NCI-H2029 treated with DMSO at 0.1 percent for 48 hours (cell line): ENCODE measurements around the gene C20orf204.
A peak's percentile ranks its signal among the peaks of the same experiment; 100 is the strongest.

Experiments
- DNase-seq: peaks from one replicate; lab custom pipeline; 2025; lab: John Stamatoyannopoulos, UW

The C20orf204 gene

GRCh38 chr20:64056639-64056888, 20.6 kb downstream of the C20orf204 start:
- no peak for DNase-seq

DNA sequence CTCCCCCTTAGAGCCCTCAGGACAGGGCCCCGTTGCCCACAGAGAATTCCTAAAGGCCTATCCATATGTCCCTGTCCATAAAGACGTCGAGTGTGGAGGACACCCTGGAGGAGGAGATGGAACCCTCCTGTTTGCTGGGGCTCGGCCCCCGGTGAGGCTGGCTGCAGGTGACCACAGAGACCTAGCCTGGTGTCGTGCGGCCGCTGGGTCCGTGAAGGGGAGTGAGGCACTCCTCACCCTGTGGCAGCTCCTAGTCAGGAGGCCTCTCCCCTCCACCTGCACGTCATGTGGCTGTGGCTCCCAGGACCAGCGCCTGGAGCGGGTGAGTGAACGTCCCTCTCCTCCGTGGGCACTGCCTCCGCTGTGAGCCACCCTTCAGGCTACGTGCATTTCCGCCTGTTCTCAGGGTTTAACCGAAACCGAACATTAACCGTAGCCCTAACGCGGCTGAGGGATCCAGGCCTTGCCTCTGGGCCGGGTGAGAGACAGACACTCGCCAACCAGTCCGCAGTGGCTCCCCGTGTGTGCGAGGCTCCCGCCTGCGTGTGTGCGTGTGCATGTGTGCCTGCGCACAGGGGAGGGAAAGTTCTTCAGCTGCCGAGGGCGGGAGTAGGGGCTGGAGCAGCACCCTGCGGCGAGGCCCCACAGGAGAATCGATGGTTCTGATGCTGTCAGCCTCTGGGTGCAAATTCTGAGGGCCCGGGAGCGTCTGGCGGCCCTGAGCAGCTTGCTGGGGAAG, 21.1 kb downstream of the C20orf204 start:
- DNase-seq, result no peak

DNA sequence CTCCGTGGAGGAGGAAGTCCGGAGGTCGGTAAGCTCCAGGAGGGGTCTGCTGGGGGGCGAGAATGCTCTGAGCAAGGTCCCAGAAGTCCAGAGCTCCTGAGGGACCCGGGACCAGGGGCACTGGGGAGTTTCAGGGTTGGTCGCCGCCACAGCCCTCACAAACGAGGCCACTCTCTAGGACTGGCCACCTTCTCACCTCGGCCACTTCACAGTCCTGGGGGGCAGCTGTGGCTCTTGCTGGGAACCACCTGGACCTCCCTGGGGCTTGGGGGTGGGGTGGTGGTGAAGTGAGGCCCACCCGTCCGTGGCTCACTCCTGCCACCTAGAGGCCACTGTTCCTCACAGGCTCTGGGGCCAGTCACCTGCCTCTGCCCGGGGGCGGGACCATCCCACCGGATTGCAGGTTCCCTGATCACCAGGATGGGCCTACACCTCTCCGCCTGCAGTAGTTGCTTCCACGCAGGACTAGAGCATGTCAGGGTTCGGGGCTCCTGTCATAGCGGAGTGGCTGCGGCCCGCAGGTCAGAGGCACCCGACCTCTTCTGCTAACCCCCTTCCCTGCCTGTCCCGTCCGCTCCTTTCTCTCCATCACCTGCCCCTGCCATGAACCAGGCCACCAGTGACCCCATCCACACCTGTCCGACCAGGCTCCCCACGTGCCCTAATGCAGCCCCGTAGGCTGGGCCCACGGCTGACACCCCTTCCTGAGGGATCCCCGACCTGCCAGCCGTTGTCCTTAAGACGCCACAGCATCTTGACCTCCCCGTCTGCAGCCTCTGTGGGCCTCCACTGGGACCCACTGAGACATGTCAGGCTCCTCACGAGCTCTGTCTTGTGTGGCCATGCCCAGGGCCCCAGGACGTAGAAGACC, 21.9 kb downstream of the C20orf204 start:
- DNase-seq, result peak; percentile 9

- DNase-seq, result no peak
Measured at GRCh38 chr20:64058536-64058935, 22.6 kb downstream of the C20orf204 start.

GRCh38 chr20:64062276-64062595, 26.3 kb downstream of the C20orf204 start:
- DNase-seq, result no peak

- peak; percentile 15 for DNase-seq
Measured at GRCh38 chr20:64062596-64063388, 26.8 kb downstream of the C20orf204 start, which contains the start of gene TCEA2. TSS of gene TCEA2 (plus strand) at chr20:64063198. CDS start at chr20:64063313, 115 bp downstream.

GRCh38 chr20:64063389-64064144, 27.6 kb downstream of the C20orf204 start:
- DNase-seq, result no peak

DNA sequence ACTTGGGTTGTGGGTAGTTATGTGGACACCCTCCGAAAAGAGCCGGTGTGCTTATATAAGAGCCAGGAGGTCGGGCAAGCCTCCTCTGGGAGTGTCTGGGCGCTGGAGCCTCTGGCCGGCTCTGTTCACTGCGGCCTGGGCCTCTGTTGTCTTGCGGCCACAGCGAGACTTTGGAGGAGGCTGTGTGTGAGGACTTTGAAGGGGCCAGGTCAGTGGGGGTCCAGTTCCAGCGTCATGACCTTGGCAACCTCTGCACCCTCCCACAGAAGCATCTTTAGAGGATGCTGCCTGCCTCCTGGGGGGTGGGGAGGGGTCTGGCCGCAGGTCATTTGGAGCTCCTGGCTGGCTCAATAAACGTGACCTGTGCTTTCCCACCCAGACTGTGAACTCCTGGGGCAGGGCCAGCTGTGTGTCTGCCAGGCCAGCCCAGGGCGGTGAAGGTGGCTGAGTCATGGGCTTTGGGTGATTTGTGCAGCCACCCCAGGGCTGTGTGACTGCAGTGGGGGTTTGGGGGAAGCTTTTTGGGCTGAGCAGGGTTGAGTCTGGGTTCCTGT, 28.2 kb downstream of the C20orf204 start:
- DNase-seq, result no peak

- DNase-seq, result no peak
Measured at GRCh38 chr20:64065062-64065973, 29.3 kb downstream of the C20orf204 start.

- DNase-seq, result no peak
Measured at GRCh38 chr20:64065974-64066343, 30.0 kb downstream of the C20orf204 start.

GRCh38 chr20:64067005-64067632, 31.1 kb downstream of the C20orf204 start:
- DNase-seq, result no peak

DNA sequence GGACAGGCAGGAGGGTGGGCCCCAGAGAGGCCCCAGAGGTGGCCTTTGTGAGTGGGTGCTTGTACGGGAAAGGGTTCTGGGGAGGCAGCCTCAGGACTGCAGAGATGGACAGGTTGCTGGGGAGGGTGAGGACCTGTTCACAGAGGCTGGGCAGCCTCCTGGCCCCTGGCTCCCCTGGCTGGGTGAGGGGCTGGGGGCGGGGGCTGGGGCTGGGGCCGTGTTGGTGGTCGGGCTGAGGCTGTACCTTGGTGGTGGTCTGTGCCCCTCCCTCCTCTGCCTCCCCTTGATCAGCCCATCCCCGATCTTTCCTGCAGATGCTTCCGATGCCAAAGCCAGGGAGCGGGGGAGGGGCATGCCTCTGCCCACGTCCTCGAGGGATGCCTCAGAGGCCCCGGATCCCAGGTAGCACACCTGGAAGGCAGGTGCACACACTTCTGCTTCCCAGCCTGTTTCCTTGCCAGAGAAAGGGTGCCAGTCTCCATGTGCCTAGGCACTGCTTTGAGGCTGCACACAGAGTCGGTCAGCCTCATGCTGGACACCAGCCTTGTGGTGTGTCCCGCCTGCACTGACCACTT, 31.8 kb downstream of the C20orf204 start:
- no peak for DNase-seq

DNA sequence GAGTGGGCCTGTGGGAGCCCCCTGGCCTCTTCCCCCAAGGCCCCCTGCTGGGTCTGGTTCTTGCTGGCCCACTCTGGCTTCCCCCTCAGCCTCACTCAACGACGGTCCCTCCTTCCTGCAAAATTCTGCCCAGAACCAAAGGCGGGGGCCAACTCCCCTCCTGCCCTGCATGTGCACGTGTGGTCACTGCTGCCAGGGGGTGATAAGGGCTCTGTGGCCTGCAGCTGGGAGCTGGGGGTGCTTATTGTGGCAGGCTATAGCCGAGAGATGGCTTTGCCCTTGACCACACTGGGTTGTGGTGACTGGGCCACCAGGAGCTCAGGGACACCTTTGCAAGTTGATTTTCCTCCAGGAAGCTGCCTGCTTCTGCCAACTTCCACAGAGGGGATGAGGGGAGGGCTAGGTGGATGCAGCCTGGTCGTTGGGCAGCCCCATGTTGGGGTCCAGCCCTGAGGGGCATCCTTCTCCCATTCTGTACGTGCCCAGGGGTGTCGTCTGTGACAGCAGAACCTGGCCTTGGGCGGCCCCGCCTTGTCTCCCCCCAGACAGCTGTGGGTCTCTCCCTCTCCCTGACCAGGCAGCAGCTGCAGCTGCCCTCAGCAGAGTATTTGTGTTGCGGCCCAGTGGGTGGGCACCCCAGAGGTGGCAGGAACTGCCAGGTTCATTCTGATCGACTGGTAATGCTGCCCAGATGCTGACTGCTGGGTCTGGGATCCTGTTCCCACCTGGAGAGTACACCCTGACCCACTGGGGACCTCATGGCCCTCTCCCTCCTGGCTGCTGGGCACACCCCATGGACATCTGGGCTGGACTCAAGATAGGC, 32.6 kb downstream of the C20orf204 start:
- DNase-seq, result no peak

- no peak for DNase-seq
Measured at GRCh38 chr20:64069209-64069613, 33.2 kb downstream of the C20orf204 start.

DNA sequence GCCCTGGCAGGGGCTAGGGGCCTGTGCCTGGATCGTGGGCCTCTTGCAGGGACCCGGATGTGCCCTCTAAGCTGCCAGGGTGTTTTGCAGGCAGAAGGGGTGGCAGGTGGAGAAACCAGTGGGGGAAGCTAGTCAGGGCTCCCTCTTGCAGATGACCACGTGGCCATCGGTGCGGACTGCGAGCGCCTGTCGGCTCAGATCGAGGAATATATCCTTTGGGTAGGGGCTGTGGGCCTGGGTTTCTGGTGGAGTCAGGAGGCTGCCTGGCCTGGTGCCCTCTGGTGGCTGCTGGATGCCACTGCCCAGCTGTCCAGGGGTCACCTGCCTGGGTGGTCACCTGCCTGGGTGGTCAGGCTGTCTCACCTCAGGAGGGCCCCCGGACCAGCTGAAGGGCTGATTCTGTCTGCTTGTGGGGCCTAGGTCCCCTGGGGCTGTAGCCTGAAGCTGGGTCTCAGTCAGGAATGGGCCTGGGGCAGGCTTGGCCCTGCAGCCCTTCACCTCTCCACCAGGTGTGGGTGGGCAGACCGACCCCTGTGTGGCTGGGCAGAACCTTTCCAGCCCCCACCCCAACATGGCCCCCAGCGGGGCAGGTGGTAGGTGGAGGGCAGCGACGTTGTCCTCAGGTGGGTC, 33.7 kb downstream of the C20orf204 start:
- no peak for DNase-seq

GRCh38 chr20:64070244-64070993, 34.4 kb downstream of the C20orf204 start:
- no peak for DNase-seq
